IPS DF 6.9 (cell line): ENCODE measurements around the gene MAN2B2.

ENCODE experiments used
- DNase-seq: peaks from one replicate; pipeline ENCODE4 v3.0.0-alpha.2; 2013; ENCODE audit warnings: low read depth, low spot score
- H3K27ac ChIP-seq: one replicate; pipeline ENCODE4 v1.5.1; 2013; ENCODE audit warnings: low read length, control low read depth
- H3K27me3 ChIP-seq: 2 replicates; pipeline ENCODE4 v1.6.1; 2013; ENCODE audit warnings: mild to moderate bottlenecking, low read length; ENCODE audit not compliant: control insufficient read depth, insufficient read depth
- H3K36me3 ChIP-seq: 2 replicates; pipeline ENCODE4 v1.6.1; 2013; ENCODE audit warnings: low read length; ENCODE audit not compliant: control insufficient read depth, insufficient read depth
- H3K4me1 ChIP-seq: 2 replicates; pipeline ENCODE4 v1.6.1; 2013; ENCODE audit warnings: low read length; ENCODE audit not compliant: control insufficient read depth, insufficient read depth
- H3K4me3 ChIP-seq: 2 replicates; pipeline ENCODE4 v1.5.1; 2013; ENCODE audit warnings: mild to moderate bottlenecking, low read length
- H3K9me3 ChIP-seq: 2 replicates; pipeline ENCODE4 v1.6.1; 2013; ENCODE audit warnings: low read length, inconsistent platforms; ENCODE audit not compliant: control insufficient read depth, insufficient read depth
- WGBS: extraction: QIAGEN DNeasy Blood & Tissue Kit; methylation state at CpG from one replicate; pipeline ENCODE4 v1.1.7; 2013; ENCODE audit warnings: mixed read lengths, missing lambda C conversion rate; ENCODE audit not compliant: insufficient read length, insufficient coverage; 5-methylcytosine and 5-hydroxymethylcytosine counted together

The MAN2B2 gene

DNA sequence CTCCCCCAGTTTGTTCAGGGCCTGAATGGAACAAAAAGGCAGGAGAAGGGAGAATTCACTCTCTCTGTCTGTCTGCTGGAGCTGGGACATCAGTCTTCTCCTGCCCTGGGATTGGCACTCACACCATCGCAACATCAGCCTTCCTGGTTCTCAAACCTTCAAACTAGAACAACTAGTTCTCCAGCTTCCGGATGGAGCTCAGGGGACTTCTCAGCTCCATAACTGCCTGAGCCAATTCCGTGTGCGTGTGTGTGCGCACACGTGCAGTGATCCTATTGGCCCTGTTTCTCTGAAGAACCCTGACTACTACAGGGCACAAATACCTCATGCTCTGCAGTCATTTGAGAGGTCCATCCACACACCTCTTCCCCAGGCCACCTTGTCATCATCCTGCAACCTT, 18.7 kb upstream of the MAN2B2 start:
- H3K9me3 ChIP-seq, result no peaks in the 10 kb centered on the region
- DNase-seq, result no peak
- WGBS, result no CpG with 5 or more reads among the region's 6 CpGs

DNA sequence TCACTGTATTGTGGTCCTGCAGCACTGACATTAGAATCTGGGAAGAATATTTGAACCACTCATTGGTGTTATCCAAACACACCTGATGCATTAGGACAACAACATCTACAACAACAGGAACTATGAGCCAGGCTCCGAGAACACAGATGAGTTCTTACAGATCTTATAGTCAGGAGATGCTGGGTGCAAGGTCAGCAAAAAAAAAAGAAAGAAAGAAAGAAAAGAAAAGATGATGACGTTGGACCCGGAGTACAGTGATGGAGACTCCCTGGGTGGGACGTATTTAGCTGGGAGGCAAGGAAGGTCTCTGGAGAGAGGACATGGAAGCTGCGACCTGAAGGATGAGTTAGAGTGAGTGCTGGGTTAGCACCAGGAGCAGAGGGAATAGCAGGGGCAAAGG, 17.8 kb upstream of the MAN2B2 start:
- Histone ChIP-seq H3K4me3 (no peak overlapping the region), H3K27ac (no peak overlapping the region), H3K9me3 (no peaks in the 10 kb centered on the region), H3K4me1 (no peaks in the 10 kb centered on the region), H3K36me3 (no peaks in the 10 kb centered on the region), H3K27me3 (peaks cover 12% of the 10 kb centered on the region)
- no CpG with 5 or more reads among the region's 5 CpGs for WGBS
- no peak for DNase-seq

More for the DNA sequence above, 18.7 kb upstream of the MAN2B2 start:
- H3K27ac ChIP-seq, result no peak overlapping the region
- peaks cover 3% of the 10 kb centered on the region; the same call in 1 of the 2 replicates for H3K27me3 ChIP-seq
- H3K4me1 ChIP-seq, result no peaks in the 10 kb centered on the region
- no peak overlapping the region for H3K4me3 ChIP-seq
- H3K36me3 ChIP-seq, result no peaks in the 10 kb centered on the region

GRCh38 chr4:6557856-6558255, 17.1 kb upstream of the MAN2B2 start:
- no peak for DNase-seq
- H3K4me1 ChIP-seq, result no peaks in the 10 kb centered on the region
- no CpG with 5 or more reads among the region's 10 CpGs for WGBS
- peaks cover 18% of the 10 kb centered on the region for H3K27me3 ChIP-seq
- H3K9me3 ChIP-seq, result no peaks in the 10 kb centered on the region
- no peak overlapping the region for H3K4me3 ChIP-seq
- H3K27ac ChIP-seq, result no peak overlapping the region
- H3K36me3 ChIP-seq, result no peaks in the 10 kb centered on the region

DNA sequence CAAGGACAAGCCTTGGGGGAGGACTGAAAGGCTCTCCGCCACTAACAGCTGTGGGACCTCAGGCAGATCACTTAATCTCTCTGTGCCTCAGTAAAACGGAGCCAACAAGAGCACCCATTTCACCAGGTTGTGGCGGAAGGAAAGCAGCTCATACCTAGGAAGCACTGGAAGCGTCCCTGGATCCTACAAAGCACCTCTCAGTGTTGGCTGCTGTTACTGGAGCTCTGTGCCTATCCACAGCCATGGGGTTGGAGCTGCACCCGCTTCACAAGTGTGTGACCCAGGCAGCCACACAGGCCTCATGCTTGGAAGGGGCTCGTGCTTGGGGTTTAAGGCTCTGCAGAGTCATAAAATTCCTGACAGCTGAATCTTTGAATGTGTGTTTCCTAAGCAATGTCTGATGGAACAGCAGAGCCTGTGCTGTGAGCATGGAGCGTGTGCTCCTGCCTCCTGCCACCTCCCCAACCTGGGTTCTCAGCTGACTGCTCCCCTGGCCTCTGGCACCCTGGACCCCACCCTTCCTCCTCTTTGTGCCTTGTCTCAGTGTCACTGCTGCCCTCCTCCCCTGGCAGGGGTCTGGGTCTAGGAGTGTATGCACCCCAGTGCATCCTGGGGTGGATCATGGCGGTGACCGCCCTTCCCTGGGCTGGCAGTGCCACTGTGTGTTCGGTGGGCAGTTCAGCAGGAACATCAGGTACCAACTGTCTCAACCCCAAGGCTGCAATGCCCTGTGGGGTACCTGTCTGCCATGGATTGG, 14.4 kb upstream of the MAN2B2 start:
- Histone ChIP-seq H3K4me3 (no peak overlapping the region), H3K9me3 (no peaks in the 10 kb centered on the region), H3K4me1 (no peaks in the 10 kb centered on the region; the same call in 1 of the 2 replicates), H3K27me3 (peaks cover 41% of the 10 kb centered on the region), H3K27ac (no peak overlapping the region), H3K36me3 (no peaks in the 10 kb centered on the region)
- no CpG with 5 or more reads among the region's 10 CpGs for WGBS
- DNase-seq, result no peak

GRCh38 chr4:6561173-6561516, 13.8 kb upstream of the MAN2B2 start:
- Histone ChIP-seq H3K9me3 (no peaks in the 10 kb centered on the region), H3K27me3 (peaks cover 44% of the 10 kb centered on the region), H3K36me3 (no peaks in the 10 kb centered on the region), H3K4me1 (no peaks in the 10 kb centered on the region; the same call in 1 of the 2 replicates), H3K4me3 (no peak overlapping the region), H3K27ac (no peak overlapping the region)
- no CpG with 5 or more reads among the region's 6 CpGs for WGBS
- DNase-seq, result no peak

- no peaks in the 10 kb centered on the region; the same call in 1 of the 2 replicates for H3K4me1 ChIP-seq
- H3K9me3 ChIP-seq, result no peaks in the 10 kb centered on the region
- H3K36me3 ChIP-seq, result no peaks in the 10 kb centered on the region
- peaks cover 44% of the 10 kb centered on the region for H3K27me3 ChIP-seq
- DNase-seq, result no peak
- H3K27ac ChIP-seq, result no peak overlapping the region
- no peak overlapping the region for H3K4me3 ChIP-seq
- no CpG with 5 or more reads among the region's 16 CpGs for WGBS
These were observed 13.2 kb upstream of the MAN2B2 start for GRCh38 chr4:6561706-6562371.

DNA sequence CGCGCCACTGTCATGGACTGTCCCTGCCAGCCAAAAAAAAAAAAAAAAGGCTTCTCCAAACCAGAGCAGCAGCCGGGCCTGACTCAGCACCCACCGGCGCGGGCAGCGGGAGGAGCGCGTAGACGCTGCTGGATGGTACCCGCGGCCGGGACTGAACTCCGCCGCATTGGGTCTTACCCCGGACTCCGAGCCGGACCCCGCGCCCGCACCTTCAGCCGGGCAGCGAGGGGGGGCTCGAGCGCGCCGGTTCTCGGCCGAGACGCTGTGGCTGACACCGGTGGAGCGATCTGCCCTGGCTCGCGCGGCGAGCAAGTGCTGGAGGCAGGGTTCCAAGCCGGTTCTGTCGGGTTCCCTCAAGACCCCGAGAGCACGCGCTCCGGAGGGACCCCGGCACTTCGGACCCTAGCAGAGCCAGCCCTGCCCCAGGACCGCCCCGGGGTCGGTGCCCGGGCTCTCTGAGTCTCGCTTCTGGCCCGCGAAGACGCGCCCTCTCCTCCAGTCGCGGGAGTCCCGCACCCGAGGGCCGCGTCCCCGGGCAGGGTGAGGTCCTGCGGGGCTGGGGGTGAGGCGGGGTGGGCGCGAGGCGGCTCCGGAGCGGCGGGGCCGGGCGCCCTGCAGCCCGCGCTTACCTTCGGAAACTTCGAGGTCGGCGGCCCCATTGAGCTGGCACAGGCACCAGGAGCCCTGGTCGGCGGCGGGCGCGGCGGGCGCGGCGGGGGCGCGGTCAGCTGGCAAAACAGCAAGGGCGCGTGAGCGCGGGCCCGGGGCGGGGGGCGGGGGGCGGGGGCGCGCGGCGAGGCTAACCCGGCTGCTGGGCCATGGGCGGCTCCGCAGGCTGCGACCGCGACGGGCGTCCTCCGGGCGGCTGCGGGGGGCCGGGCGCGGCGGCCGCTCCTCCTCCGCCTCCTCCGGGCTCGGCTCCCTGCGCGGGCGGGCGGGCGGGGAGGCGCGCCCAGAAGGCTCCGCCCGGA, 11.8 kb upstream of the MAN2B2 start:
- Histone ChIP-seq H3K27ac (no peak overlapping the region), H3K9me3 (no peaks in the 10 kb centered on the region), H3K4me3 (peak overlapping the region; percentile 12; the same call in 1 of the 2 replicates), H3K4me1 (no peaks in the 10 kb centered on the region; the same call in 1 of the 2 replicates), H3K36me3 (no peaks in the 10 kb centered on the region), H3K27me3 (peaks cover 44% of the 10 kb centered on the region)
- no CpG with 5 or more reads among the region's 127 CpGs for WGBS
- no peak for DNase-seq

DNA sequence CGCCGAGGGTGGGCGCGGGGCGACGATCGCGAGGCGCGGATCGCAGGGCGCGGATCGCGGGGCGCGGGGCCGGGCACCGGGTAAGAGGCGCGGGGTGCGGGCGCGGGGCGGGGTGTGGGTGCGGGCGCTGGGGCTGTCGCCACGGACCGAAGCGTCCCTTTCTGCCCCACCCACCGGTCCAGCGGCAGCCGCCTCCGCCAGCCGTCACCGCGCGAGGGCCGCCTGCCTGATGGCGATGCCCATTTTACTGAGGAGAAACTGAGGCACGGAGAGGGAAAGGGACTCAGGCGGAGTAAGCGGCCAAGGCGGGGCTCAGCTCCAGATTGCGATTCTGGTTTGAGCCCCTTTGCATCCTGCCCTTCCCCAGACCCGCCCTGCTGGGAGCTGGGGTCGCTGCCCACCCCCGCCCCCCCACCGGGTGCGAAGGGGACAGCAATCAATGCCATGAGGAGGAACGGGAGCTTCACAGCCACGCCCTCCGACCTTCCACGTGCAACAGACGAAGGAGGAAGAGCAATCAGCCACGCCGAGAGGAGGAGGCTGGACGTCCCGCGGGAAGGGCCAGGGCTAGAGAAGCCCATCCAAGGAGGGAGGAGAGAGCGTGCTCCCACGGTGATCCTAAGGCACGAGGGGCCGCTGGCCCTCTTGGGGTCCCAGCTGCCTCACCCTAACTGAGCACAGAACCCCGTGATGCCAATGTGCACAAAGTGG, 10.9 kb upstream of the MAN2B2 start:
- WGBS, result no CpG with 5 or more reads among the region's 66 CpGs
- Histone ChIP-seq H3K27me3 (peaks cover 44% of the 10 kb centered on the region), H3K27ac (no peak overlapping the region), H3K4me1 (no peaks in the 10 kb centered on the region; the same call in 1 of the 2 replicates), H3K9me3 (no peaks in the 10 kb centered on the region), H3K4me3 (peak overlapping the region; percentile 10; the same call in 1 of the 2 replicates), H3K36me3 (no peaks in the 10 kb centered on the region)
- DNase-seq, result no peak

GRCh38 chr4:6565691-6566390, 9.1 kb upstream of the MAN2B2 start:
- Histone ChIP-seq H3K4me3 (no peak overlapping the region), H3K27ac (no peak overlapping the region), H3K27me3 (peaks cover 44% of the 10 kb centered on the region), H3K36me3 (no peaks in the 10 kb centered on the region), H3K9me3 (no peaks in the 10 kb centered on the region), H3K4me1 (no peaks in the 10 kb centered on the region; the same call in 1 of the 2 replicates)
- no CpG with 5 or more reads among the region's 14 CpGs for WGBS
- no peak for DNase-seq
